Measurements from ENCODE around the gene ARMH2. TPM values are rescaled to one million over a fixed set of nuclear protein-coding genes. Genes with fewer than 3 reads are reported as not detected.

Gene ARMH2
- total and polyA plus RNA-seq, 10 of the 15 experiments (the other 5 are each of a cell fraction or from before 2014, with no cell fraction given), result 0.18 to 0.46 TPM; not detected in 8

- ChIA-PET CTCF (interaction anchor here (0.7 to 1.7 kb wide), 3 partner anchors 171 to 234 kb away, joined by 3 to 5 read pairs (median 3); no protein-coding TSS in a partner anchor), SMC1A (ENCODE audit: uncharacterized antibody, unreplicated experiment) (no interaction called here), RAD21 (ENCODE audit: unreplicated experiment) (no interaction called here), POLR2A (no interaction called here)
- FAIRE-seq (no peak), ATAC-seq (no peak), DNase-seq (ENCODE audit: low read depth, low spot score) (no peak)
- 95% methylated on average over 2 of the region's 2 CpGs for WGBS (ENCODE audit: insufficient coverage, insufficient replicate concordance, low lambda C conversion rate, missing lambda C conversion rate)
- Histone ChIP-seq H3K9ac (ENCODE audit: control insufficient read depth, insufficient read depth, low read length) (no peak overlapping the region), H3K27me3 (replicated peaks in 1 of 2; ENCODE audit: control insufficient read depth in 2 of 2, insufficient read depth in 2 of 2, low read length in 1 of 2) (no peaks in the 10 kb centered on the region), H3K27ac (ENCODE audit: control insufficient read depth, insufficient read depth) (no peak overlapping the region), H3K4me1 (ENCODE audit: control insufficient read depth, insufficient read depth, low read length) (no peaks in the 10 kb centered on the region), H3K4me3 (no peak overlapping the region), H3K79me2 (ENCODE audit: control insufficient read depth, insufficient read depth, low read length) (no peaks in the 10 kb centered on the region), H4K20me1 (ENCODE audit: control insufficient read depth, insufficient read depth) (no peaks in the 10 kb centered on the region), H3K4me2 (ENCODE audit: control insufficient read depth, insufficient read depth) (no peak overlapping the region), H3K36me3 (ENCODE audit: control insufficient read depth in 2 of 2, insufficient read depth in 2 of 2, low read length in 1 of 2) (no peaks in the 10 kb centered on the region; a peak in 2 of 4 replicates), H3K9me3 (replicated peaks; ENCODE audit: control insufficient read depth, insufficient read depth, low read length) (no peaks in the 10 kb centered on the region), H2AFZ (ENCODE audit: control insufficient read depth, low read depth, low read length) (no peak overlapping the region)
- in situ Hi-C loops (cut with MboI), result no loop called here
- intact Hi-C loops (cut with micrococcal nuclease; ENCODE audit: unreplicated experiment), result no loop called here
- no peak for TF ChIP-seq IRF4 (IDR thresholded peaks at IDR 0.05; ENCODE audit: low read depth, low read length)
- no peak for TF ChIP-seq POU2F2 (IDR thresholded peaks at IDR 0.05; ENCODE audit: borderline replicate concordance, low read depth, low read length)
- no TSS peak for BruUV-seq (replicated peaks)
Measured at GRCh38 chr6:24836109-24836508, 37.4 kb upstream of the ARMH2 start.

GRCh38 chr6:24833711-24834386 lies 35.1 kb upstream of the ARMH2 start:
- FAIRE-seq (no peak), ATAC-seq (no peak), DNase-seq (ENCODE audit: low read depth, low spot score) (no peak)
- no peak for TF ChIP-seq ZNF687 (IDR thresholded peaks at IDR 0.05)
- TF ChIP-seq RUNX3 (IDR thresholded peaks at IDR 0.05; ENCODE audit: low read length), result peak; percentile 28
- WGBS (ENCODE audit: insufficient coverage, insufficient replicate concordance, low lambda C conversion rate, missing lambda C conversion rate), result 94% methylated on average over 4 of the region's 4 CpGs
- no peak overlapping the region for H3K4me3 ChIP-seq
- no peaks in the 10 kb centered on the region for H3K9me3 ChIP-seq (replicated peaks; ENCODE audit: control insufficient read depth, insufficient read depth, low read length)
- no peak overlapping the region for H3K9ac ChIP-seq (ENCODE audit: control insufficient read depth, insufficient read depth, low read length)
- no peak overlapping the region for H3K4me2 ChIP-seq (ENCODE audit: control insufficient read depth, insufficient read depth)
- H2AFZ ChIP-seq (ENCODE audit: control insufficient read depth, low read depth, low read length), result no peak overlapping the region
- ChIA-PET RAD21 (ENCODE audit: unreplicated experiment) (no interaction called here), POLR2A (interaction anchor here (0.6 to 1.4 kb wide), 3 partner anchors 14 to 260 kb away, joined by 3 to 6 read pairs (median 3); no protein-coding TSS in a partner anchor), SMC1A (ENCODE audit: uncharacterized antibody, unreplicated experiment) (interaction anchor here (1.0 to 1.5 kb wide), 3 partner anchors 9 to 237 kb away, joined by 3 to 4 read pairs (median 3); no protein-coding TSS in a partner anchor), CTCF (interaction anchor here (1.0 to 1.6 kb wide), 3 partner anchors 158 to 237 kb away, joined by 3 to 5 read pairs (median 3); no protein-coding TSS in a partner anchor)
- in situ Hi-C loops (cut with MboI), result no loop called here
- H3K36me3 ChIP-seq (ENCODE audit: control insufficient read depth in 2 of 2, insufficient read depth in 2 of 2, low read length in 1 of 2), result no peaks in the 10 kb centered on the region; a peak in 1 of 4 replicates
- no peak overlapping the region for H3K27ac ChIP-seq (ENCODE audit: control insufficient read depth, insufficient read depth)
- H3K79me2 ChIP-seq (ENCODE audit: control insufficient read depth, insufficient read depth, low read length), result no peaks in the 10 kb centered on the region
- H3K27me3 ChIP-seq (replicated peaks in 1 of 2; ENCODE audit: control insufficient read depth in 2 of 2, insufficient read depth in 2 of 2, low read length in 1 of 2), result no peaks in the 10 kb centered on the region
- no peaks in the 10 kb centered on the region for H3K4me1 ChIP-seq (ENCODE audit: control insufficient read depth, insufficient read depth, low read length)
- intact Hi-C loops (cut with micrococcal nuclease; ENCODE audit: unreplicated experiment), result no loop called here
- BruUV-seq (replicated peaks), result no TSS peak
- no peaks in the 10 kb centered on the region for H4K20me1 ChIP-seq (ENCODE audit: control insufficient read depth, insufficient read depth)

Measured in GM12878 (cell line).